ENCODE data around the gene PPIL6.

- TF ChIP-seq POLR2A (IDR thresholded peaks at IDR 0.05; ENCODE audit: low read depth, low read length) (no peak), POLR2AphosphoS5 (IDR thresholded peaks at IDR 0.05; ENCODE audit: low read depth, low read length) (no peak), SPI1 (IDR thresholded peaks at IDR 0.05; ENCODE audit: low read depth, low read length) (no peak), POU2F2 (IDR thresholded peaks at IDR 0.05; ENCODE audit: low read depth, low read length) (no peak), TAF1 (IDR thresholded peaks at IDR 0.05; ENCODE audit: low read depth, low read length) (no peak)
Measured at GRCh38 chr6:109343518-109343917, 96.9 kb downstream of the PPIL6 start.

Data from GM12891 (cell line).